T-helper 22 cell (primary cell): Measurements from ENCODE around the gene CACNA1A.

Experiments
- DNase-seq: peaks from one replicate; pipeline ENCODE4 v3.0.0-alpha.2; 2020; ENCODE audit warnings: low read depth

Gene CACNA1A

DNA sequence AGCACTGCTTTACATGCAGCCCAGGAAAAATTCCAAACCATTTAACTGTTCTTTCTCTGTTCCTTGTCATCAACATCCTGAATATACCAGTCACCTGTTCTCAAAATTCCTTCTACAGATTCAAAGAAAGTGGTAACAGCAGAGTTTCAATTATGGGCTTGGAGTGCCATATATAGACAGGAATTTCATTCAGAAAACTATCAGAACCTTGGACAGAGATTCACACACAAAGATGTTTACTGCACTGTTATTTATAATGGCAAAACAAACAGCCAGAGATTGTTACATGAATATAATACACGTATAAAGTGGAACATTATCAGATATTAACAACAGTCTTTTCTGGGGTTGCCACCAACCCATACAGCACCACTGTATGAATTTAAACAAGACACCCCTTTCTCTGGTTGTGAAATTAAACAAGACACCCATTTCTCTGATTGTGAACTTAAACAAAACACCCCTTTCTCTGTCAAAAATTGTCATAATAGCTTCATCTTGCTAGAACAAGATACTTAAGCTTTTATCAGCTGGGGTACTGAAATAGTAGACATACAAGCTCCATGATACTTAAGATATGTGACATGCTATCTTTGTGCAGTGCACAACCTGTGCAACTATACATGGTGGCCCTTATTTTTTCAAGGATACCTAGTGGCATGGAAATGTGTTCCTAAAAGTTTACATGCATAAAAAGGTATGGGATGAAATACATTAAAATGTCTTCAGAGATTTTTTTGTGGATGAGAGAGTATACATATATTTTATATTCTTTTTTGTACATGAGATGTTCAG lies 12.6 kb downstream of the CACNA1A start:
- no peak for DNase-seq

DNA sequence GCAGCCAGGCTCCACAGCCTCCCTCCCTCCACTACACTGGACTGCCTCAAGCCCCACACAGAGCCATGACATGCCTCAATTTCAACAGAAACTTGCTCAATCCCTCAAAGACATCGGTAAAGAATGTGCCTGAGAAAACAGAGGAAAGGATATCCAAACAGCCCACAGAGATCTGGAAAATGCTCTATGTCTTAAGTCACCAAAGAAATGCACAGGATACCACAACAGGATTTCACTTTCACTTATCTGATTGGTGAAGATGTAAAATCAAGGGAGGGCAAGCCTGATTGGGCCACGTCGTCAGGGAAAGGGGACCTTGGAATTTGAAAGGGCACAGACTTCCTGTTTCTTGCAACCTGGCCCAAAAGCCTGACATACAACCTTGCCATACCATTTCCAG lies 14.2 kb downstream of the CACNA1A start:
- no peak for DNase-seq

DNA sequence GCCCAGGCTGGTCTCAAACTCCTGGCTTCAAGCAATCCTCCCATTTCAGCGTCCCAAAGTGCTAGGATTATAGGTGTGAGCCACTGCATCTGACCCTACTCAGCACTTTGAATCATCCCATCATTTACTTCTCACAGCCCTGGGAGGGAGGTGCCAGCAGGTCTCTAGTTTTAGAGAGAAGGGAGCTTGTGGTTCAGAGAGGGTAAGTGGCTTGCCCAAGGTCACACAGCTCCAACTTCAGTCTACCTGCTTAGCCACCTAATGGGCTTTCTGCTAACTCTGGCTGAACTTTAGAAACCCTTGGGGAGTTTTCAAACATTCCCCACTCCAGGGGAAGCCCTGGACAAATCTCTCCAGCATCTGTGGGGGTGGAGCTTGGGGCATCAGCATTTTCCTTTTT lies 18.3 kb downstream of the CACNA1A start:
- DNase-seq = no peak

DNA sequence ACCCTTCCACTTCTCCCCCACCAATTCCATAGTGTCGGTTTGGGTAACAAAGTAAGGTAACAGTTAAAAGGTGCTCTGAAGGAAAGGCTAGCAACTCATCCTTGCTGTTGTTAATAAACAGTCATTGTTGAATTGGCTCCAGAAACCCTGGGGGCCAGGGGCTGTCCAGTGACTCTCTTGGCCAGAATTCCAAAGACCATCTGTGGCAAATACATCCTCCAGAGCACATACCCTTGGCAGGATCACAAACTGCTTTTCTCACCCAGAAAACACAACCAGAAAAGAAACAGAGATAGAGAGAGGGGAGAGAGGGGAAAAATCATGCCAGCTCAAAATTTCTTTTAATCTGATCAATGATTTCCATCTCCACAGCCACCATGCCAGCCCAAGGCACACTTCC lies 22.1 kb downstream of the CACNA1A start:
- no peak for DNase-seq

DNA sequence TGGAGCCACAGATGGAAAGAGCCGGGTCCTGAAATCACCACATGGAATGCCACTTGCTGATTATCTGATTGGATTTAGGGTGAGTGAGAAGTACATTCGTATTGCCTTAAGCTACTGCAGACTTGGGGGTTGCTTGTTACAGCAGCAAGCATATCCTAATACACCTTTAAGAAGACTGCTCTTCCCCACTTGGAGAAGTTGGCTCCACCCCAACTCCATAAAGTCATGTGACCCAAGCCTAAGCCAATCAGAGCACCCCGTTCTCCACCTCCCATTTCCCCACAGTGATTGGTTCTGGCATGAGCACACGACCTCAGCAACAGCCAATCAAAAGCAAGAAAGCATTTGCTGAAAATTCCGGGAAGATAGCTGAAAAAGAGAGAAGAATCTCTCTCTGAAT lies 23.1 kb downstream of the CACNA1A start:
- no peak for DNase-seq

DNA sequence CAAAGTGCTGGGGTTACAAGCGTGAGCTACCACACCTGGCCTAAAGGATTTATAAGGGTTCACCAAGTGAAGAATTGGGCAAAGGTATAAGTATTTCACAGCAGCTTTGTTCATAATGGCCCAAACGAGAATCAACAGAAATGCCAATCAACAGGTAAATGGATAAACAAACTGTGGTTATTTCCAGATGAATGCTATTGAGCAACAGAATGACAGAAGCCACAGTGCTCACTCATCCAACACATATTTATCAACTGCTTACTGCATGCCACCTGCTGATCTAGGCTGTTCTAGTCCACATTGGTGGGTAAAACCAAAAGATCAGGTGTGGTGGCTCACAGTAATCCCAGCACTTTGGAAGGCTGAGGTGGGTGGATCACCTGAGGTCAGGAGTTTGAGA lies 27.7 kb downstream of the CACNA1A start:
- no peak for DNase-seq

DNA sequence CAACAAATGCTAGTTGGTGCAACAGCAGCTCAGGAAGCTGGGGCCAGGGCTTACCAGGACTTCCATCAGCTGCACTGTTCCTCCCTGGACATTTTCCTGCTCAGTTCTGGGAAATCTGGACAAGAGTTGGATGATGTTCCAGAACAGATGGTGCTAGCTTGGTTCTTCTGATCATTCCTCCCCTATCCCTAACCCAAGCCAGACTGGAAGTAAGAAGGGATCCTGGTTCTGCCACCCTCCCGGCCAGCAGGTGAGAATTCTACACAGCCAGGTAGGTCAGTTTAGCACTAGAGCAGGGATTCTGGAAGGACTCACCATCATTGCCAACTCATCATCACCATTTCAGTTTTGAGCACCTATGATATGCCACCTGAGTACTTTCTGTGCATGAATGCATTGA lies 30.2 kb downstream of the CACNA1A start:
- DNase-seq = no peak

DNA sequence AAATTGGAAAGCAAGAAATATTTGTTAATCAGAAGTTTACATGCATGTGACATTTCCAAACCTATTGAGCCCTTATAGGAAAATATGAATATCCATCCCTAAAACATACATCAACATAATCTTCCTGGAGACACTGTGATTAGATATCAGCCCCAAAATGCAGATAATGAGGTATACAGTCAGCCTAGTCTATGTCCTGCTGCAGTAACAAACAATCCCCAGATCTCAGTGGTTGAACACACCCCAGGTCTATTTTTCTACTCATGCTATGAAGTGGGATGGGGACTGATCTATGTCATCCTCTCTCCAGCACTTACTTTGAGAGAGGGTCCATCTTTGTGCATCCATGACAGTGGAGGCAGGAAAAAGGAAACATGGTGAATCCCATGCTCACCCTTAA lies 31.2 kb downstream of the CACNA1A start:
- DNase-seq = no peak

DNA sequence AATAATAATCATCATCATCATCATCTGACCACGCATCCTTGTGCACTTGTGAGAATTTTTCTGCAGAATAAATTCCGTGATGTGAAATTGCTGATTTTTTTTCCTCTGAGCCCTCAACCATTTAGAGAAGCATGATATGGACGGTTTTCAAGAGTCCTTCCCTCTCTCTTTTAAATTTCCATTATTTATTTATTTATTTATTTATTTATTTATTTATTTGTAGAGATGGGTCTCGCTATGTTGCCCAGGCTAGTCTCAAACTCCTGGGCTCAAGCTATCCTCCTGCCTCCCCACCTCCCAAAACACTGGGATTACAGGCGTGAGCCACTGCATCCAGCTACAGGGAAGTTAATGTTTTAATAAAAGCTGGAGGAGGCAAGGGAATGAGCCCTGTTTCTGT lies 39.6 kb downstream of the CACNA1A start:
- DNase-seq = no peak

DNA sequence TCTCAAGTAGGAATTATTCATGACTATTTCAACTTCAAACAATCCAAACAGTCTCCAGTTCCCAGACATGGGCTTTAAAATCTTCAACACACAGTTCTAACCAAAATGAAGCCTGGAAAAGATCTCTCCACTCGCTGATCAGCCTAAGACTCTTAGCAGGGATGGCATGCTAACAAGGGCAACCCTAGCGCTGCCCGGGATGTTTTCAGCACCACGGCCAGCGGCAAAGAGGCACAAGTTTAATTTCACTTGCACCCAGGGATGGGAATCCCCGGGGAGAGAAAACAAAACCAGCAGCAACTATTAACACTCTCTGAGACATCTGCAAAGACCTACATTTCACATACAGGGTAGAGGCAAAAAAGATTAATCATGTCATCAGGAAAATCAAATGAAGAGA lies 43.0 kb downstream of the CACNA1A start:
- DNase-seq = no peak

DNA sequence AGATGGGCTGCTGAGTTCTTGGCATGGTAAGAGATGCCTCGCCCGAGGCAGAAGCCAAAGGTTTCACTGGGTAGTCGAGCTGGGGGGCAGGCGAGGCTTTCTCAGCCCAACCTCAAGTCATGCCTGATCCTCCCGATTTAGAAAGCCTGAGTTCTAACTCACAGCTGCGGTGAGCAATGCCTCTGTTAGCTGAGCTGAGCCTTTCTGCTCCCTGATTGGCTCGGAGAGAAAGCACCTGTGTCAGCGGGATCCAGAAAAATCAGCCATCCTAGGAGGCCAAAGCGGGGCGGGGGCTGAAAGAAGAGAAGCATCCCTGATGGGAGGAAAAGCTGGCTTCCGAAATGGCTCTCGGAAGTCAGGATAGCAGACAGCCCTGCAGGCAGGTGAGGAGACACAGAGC lies 44.7 kb downstream of the CACNA1A start:
- no peak for DNase-seq

DNA sequence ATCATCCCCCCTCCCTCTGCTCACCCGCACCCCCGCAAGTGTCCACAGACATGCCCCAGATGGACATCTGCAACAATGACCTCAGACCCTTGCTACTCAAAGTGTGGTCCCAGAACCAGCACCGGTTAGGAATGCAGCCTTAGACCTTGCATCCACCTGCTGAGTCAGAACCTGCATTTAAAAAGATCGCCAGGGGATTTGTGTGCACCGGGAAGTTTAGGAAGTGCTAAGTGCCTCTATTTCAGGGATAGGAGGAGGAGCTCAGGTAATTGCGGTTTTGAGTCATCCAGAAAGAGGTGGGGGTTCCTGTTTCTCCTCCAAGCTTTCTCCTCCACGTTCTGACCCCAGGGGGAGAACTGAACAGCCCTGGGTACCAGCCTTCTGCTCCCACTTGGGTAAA lies 46.2 kb downstream of the CACNA1A start:
- DNase-seq = no peak

DNA sequence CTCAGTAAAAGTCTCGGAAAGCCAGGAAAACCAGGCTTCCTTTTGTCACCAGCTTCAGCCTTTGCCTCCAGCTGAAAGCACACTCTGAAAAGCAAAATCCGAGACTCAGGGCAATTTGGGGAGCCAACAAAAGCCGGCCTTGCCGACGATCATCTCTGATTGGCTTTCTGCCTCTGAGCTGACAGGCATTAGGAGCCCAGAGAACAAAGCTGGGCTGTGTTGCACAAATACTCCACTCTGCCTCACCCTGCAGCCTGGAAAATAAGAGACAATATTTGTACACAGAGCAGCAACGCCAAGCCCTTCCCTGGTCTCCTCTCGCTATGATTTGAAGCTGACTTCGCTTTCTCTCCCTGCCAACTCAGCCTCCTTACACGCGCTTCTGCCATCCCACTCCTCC lies 46.9 kb downstream of the CACNA1A start:
- DNase-seq = no peak

DNA sequence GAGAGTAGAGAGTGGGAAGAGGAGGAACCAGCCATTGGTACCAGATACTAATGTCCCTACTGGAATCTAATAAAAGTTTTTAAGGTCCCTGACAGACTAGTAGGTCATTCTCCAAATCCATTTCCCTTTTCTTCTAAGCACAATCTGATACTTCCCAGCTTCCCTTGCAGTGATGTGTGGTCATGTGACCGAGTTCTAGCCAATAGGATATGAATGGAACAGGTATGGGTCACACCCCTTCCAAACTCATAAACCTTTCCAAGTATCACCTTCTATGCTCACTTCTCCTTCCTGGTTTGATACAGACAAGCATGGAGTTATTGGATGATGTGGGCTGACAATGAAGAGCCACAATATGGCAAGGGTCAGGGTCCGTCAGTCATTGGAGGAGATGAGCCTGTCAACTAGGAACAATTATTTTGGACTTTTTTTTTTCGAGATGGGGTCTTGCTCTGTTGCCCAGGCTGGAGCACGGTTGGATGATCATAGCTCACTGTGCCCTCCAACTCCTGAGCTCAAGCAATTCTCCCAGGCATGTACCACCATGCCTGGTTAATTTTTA lies 54.8 kb downstream of the CACNA1A start:
- no peak for DNase-seq

DNA sequence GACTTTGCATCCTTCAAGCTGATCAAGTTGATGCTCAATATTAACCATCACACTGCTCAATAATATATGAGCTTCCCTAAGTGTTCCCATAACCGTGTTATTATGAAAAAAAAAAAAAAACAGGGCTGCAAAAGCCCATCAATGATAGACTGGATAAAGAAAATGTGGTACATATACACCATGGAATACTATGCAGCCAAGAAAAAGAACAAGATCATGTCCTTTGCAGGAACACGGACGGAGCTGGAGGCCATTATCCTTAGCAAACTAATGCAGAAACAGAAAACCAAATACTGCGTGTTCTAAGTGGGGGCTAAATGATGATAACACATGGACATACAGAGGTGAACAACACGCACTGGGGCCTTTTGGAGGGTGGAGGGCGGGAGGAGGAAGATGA lies 58.3 kb downstream of the CACNA1A start:
- no peak for DNase-seq

DNA sequence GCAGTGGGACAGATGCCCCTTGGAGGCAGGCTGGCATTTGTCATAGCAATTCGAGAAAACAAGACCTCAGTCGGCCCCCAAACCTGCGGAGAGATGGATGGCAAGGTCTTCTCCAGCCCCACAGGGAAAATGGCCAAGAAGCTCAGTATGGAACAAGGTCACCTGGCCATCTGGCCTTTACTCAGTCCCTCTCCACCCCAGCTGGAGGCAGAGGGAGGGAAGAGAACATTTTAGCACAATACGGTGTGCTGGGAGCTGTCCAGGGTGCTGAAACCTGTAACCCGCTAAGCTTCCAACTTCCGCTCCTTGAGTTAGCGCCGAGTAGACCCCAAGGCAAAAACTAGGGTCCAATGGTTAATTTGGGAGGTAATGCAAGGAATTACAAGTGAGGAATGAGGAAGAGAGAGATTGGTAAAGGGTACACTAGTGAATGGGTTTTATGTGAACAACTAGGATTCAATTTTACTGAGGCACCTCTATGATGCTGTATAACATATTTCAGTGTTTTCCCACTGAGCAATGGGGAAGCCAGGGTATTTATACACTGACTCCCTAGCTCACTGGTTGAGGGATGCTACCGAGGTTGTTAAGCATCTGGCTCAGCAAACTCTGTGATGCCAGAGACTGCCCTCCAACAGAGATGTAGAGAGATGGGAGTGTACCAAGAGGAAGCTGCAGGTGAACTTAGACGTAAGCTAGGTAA lies 64.3 kb downstream of the CACNA1A start:
- DNase-seq = no peak

DNA sequence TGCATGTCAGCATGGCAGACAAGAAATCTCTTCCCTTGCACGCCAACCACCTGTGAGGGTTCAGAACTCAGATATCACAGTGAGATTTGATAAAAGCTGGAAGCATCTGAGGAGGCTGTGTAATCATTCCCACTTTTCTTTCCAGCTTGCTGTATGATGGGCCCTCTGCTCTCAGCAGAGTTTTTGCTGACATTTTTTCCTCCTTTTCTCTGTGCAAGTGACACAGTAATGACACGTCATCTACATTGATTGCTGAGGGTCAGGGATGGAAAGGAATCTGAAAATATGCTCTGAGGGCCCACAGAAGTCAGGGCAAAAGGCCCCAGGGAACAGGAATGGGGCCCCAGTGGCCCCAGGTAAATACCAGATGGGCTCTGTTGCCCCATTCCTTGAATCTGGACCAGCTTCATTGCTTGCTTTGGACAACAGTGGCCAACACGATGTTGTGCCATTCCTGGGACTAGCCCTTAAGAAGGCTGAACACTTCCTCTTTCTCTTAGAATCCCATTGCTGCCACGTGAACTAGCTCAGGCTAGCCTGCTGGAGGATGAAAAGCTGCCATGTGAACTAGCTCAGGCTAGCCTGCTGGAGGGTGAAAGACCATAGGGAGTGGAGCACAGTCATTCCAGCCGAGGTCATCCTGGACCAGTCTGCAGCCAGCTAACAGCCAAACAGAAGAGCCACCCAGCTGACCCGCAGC lies 68.2 kb downstream of the CACNA1A start:
- DNase-seq = no peak

DNA sequence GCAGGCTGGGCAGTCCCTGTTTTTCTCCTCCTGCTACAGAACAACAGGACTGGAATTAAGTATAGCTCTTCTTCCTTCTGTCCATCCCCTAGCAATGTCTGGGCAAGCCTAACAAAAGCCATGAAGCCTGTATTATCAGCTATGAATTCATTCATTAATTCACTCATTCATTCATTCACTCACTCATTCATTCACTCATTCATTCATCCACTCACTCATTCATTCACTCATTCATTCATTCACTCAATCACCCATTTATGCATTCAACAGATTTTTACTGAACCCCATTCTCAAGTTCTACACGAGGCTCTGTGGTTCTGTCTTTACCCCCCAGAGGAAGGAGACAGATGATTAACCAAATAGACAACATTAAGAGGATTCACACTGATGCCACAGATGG lies 69.9 kb downstream of the CACNA1A start:
- no peak for DNase-seq

DNA sequence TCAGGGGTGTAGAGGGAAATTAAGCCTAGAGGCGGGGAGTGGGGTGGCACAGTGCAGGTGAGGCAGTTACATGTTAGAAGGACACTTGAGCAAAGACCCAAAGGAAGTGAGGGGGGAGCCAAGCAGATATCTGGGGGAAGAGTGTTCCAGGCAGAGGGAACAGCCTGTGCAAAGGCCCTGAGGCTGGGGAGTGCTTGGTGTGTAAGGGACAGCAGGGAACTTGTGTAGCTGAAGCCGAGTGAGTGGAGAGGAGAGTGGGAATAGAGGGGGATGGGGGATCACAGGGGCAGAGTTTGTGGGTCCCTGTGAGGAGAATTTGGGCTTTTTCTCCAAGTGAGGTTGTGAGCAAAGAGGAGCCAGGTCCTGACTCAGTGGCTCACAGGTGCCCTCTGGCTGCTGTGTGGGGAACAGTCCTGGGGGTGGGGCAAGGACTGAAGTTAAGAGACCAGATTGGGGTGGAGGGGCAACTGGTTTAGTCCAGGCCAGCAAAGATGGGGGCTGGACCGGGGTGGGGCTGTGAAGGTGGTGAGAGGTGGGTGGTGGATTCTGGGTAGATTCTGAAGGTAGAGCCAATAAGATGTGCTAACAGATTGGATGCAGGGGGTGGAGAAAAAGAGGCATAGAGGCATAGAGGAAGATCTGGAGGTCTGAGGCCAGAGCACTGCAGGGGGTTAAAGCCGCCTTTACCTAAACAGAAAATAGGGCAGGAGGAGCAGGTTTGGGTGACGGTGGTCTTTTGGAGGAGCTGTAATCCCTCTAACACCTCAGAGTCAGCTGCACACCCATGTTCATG lies 75.3 kb downstream of the CACNA1A start:
- DNase-seq = peak; percentile 4

DNA sequence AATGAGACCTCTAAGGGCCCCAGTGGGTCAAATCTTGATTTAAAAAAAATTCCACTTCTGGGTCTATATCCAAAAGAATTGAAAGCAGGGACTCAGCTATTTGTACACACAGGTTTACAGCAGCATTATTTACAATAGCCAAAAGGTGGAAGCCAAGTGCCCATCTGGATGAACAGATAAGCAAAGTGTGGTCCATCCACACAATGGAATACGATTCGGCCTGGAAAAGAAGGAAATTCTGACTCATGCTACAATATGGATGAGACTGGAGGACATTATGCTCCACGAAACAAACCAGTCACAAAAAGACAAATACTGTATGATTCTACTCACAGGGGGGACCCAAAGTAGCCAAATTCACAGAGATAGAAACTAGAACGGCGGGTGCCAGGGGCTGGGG lies 76.7 kb downstream of the CACNA1A start:
- DNase-seq = no peak

DNA sequence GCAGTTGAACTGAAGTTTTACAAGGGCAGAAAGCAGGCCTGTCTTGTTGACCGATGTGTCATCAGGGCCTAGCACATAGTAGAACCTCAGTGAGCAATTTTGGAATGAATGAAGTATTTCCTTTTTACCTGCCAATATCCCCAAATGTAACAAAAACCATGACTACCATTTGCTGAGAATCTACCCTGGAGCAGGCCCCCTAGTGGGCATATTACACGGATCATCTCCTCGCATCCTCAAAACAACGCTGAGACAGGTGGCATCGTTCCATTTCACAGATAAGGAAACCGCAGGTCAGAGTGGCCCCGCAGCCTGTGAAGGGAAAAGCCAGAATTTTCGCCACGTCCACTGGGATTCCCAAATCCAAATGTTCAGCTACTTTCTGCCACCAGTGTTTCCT lies 77.9 kb downstream of the CACNA1A start:
- DNase-seq = no peak
